NCI-H2081 treated with DMSO at 0.1 percent for 48 hours (cell line): Measurements from ENCODE around the gene RHOC.

Experiments used
- DNase-seq: peaks from one replicate; lab custom pipeline; 2025; lab: John Stamatoyannopoulos, UW

The RHOC gene

GRCh38 chr1:112678605-112679004 is 28.3 kb downstream of the RHOC start:
- no peak for DNase-seq

- DNase-seq, result no peak
These were observed 29.4 kb downstream of the RHOC start for GRCh38 chr1:112677501-112677900.

GRCh38 chr1:112676543-112676942 is 30.4 kb downstream of the RHOC start:
- no peak for DNase-seq

GRCh38 chr1:112675728-112676381 is 31.1 kb downstream of the RHOC start:
- no peak for DNase-seq

- no peak for DNase-seq
These were observed 31.8 kb downstream of the RHOC start for GRCh38 chr1:112674986-112675727.

GRCh38 chr1:112674440-112674985 is 32.4 kb downstream of the RHOC start, which contains the start of gene MOV10:
TSS of gene MOV10 (plus strand) at chr1:112674659. CDS start at chr1:112674913, 254 bp downstream.
- no peak for DNase-seq

GRCh38 chr1:112673592-112674439 is 33.1 kb downstream of the RHOC start:
- DNase-seq, result no peak

- no peak for DNase-seq
These were observed 34.1 kb downstream of the RHOC start for GRCh38 chr1:112672842-112673241.

GRCh38 chr1:112672009-112672408 is 34.9 kb downstream of the RHOC start:
- no peak for DNase-seq

- no peak for DNase-seq
These were observed 40.0 kb downstream of the RHOC start for GRCh38 chr1:112666946-112667345.

- no peak for DNase-seq
These were observed 41.1 kb downstream of the RHOC start for GRCh38 chr1:112665857-112666256.

GRCh38 chr1:112651205-112651604 is 55.7 kb downstream of the RHOC start:
- DNase-seq, result no peak
